ENCODE measurements around the gene LYVE1.

- no peak for TF ChIP-seq POLR2A (IDR thresholded peaks at IDR 0.05; ENCODE audit: low read length)
- no peak for TF ChIP-seq GATA1 (IDR thresholded peaks at IDR 0.05; ENCODE audit: low read depth, low read length)
Observed at GRCh38 chr11:10551845-10552352, 16.6 kb downstream of the LYVE1 start.

All from erythroblast (primary cell).